HG02884 (cell line): ENCODE measurements around the gene CDH16.

ENCODE experiments used
- ATAC-seq: cut with Tn5 transposase; IDR thresholded peaks from one replicate; pipeline ENCODE4 v1.9.1; 2021; ENCODE audit warnings: mild to moderate bottlenecking, moderate library complexity; ENCODE audit not compliant: unreplicated experiment

Gene CDH16

GRCh38 chr16:66930189-66930588 is 11.5 kb upstream of the CDH16 start:
- no peak for ATAC-seq

- ATAC-seq, result no peak
Measured at GRCh38 chr16:66928702-66929388, 10.2 kb upstream of the CDH16 start.

DNA sequence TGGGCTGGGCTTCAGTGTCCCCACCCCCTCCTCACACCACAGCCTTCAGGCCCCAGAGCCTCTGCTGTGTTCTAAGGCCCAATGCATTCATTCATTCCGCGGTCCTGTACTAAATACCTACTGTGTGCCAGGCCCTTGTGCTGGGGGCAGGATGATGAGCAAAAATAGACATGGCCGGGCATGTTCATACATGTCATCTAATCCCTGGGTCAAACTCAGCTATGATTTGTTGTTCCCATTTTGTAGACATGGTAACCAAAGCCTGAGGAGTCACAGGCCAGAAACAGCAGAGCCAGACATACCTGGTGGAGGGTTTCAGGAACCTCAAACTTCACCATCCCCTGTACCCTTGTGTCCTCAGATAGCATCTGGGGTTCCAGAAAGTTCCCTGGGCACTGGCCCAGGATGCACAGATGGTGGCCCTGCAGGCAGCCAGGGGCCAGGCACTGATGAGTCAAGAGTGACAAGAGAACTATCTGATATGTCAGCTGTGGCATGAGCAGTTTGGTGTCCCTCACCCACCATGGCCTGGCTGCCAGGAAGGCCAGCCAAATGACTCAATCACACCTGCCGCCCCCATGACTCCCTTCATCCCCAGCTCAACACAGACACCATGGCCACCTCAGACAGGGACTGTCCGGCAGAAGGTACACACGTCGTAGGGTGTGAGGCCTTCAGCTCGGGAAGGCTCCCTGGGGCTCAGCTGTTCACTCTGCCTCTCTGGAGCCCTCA is 9.4 kb upstream of the CDH16 start:
- ATAC-seq, result no peak

DNA sequence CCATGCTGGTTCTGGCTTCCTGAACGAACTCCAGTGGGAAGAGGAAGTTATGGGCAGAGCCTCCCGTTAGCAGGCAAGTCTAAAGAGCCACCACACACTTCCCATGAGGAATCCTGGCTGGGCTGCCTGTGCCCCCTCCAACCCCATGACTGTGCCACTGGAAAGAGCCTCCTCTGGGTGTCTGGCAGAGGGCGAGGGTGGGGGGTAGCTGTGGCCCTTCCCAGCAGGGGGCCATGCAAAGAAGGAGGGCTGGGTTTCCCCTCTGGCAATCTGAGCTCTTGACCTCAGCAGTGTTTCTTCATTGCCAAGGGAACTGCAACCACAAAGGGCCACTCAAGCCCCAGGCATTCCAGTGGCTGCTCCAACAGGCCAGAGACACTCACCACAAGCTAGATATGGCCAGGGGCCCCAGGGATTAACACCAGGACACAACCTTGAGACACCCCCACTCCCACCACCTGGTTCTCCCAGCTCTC is 8.3 kb upstream of the CDH16 start:
- ATAC-seq, result no peak

- no peak for ATAC-seq
Measured at GRCh38 chr16:66926171-66926947, 7.7 kb upstream of the CDH16 start.

DNA sequence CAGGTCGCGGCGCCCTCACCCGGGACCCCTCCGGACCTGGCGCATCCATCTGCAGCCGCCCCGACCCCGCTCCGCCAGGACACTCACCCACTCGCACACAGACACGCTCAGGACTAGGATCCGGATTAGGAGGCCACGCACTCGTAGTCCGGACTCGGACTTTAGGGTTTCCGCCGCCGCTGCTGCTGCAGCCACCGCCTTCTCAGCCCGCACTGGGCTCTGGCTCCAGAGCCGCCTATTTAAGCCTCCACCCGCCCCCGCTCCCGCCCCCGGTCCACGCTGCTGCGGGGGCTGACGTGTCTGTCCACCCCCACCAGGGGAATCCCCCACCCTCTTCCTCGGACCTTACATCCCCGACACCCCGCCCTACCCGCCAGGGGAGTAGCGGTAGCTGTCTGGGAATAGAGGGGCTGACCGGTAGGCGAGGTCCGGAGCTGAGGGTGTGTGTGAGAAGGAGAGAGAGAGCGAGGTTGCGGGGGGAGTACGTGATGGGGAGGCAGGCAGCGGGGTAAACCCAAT is 6.7 kb upstream of the CDH16 start, which contains the start of gene RRAD:
TSS of gene RRAD (minus strand) at position 214 of the 519 bp plus-strand sequence. CDS start 356 bp downstream, outside the sequence.
- ATAC-seq, result no peak

GRCh38 chr16:66924527-66925321 is 6.0 kb upstream of the CDH16 start:
- ATAC-seq, result no peak

GRCh38 chr16:66923866-66924265 is 5.2 kb upstream of the CDH16 start:
- ATAC-seq, result no peak

DNA sequence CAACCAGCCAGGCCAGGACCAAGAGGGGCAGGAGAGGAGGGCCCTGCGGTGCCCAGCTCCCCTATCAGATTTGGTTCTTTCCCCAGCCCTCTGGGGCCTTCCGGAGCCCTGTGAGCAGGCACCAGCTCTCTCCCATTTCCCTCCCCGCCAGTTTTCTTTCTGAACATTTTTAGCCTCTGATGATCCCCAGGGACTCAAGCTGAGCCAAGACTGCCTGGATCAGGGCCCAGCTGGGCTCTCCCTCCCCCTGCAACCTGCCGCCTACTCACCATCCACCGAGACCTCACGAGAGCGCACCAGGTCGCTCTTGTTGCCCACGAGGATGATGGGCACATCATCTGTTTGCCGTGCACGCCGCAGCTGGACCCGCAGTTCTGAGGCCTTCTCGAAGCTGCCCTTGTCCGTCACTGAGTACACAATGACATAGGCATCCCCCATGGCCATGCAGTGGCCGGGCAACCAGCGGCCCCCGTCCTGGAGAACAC is 4.6 kb upstream of the CDH16 start:
- ATAC-seq, result no peak

GRCh38 chr16:66921729-66922450 is 3.2 kb upstream of the CDH16 start:
- no peak for ATAC-seq

DNA sequence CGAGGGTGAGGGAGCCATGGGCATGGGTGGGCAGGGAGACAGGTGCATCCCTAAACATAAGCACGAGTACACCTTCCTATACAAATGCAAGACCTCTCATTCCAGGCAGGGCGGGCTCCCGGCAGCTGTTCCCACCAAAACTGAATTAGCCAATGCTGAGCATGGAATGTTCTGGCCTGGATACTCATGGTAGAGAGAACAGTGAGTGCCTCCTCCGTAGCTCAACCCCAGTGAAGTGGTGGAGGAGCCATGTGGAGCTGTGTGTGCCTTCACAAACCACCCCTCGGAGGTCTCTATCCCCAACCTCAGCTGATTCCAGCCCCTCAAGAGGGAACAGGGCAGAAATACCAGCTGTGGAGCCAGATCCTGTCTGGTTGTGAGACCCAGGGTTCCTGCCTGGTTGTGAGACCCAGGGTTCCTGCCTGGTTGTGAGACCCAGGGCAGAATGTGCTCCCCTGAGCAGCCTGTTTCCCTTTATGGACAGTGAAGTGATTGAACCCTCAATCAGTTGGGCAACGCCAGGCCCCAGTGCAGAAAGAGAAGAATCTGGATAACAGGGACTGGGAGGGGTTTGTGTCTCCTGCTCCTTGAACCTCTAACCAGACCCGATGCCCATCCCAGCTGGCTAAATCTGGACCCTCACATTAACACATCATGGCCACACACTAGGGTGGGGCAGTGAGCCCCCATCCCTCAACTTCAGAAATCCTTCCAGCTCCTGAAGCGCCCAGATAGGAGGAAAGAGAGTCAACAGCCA is 2.4 kb upstream of the CDH16 start:
- ATAC-seq, result no peak

GRCh38 chr16:66920299-66920590 is 1.6 kb upstream of the CDH16 start:
- no peak for ATAC-seq

DNA sequence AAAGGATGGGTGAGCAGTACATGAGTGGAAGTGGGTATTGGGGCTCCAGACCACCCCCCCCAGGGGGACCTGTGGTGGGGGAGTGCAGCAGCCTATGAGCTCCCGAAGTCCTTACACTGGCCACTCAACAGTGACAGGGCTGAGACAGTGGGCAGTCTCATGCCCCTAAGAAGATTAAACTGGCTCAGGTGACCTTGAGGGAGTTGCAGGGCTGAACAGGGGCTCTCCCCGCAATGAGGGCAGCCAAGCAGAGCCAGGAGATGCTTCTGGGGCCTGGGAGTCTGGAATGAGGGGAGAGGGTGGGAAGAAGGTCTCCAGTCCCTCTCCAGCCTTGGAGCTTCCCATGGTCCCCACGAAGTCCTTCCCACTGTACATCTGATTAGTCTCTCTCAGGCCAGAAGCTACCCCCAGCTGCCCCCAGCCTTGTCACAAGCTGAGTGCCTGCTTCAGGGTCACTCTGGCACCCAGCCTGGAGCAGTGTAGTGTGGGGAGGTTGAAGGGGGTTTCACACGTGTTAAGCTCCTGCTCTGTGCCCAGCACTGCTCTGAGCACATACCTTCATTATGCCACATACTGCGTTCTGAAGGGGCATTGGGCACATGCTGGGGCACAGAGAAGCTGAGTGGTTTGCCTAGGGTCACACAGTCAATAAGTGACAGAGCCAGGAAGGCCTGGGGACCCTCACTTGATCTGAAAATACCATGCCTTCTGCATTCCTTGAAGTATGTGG is 1.0 kb upstream of the CDH16 start:
- no peak for ATAC-seq

GRCh38 chr16:66918355-66918754 is 330 bp downstream of the CDH16 start:
- no peak for ATAC-seq

DNA sequence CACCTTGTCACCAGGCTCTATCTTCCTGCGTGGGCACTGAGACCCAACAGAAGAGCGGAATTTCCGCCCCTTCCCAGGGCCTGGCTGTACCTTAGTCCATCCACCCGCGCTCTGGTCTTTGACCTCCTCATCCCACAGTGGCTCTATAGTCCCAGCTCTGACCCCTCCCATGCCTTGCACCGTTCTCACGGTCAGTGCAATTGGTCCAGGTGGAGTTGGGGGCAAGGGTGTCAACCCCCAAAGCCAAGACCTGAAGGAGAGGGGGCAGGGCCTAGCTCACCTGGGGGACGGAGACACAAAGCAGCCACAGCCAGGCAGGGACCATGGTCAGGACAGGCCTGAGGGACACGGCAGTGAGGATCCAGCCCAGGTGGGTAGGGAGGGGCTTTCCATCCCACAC is 944 bp downstream of the CDH16 start:
- no peak for ATAC-seq

- ATAC-seq, result no peak
Measured at GRCh38 chr16:66916518-66916917, 2.2 kb downstream of the CDH16 start.

DNA sequence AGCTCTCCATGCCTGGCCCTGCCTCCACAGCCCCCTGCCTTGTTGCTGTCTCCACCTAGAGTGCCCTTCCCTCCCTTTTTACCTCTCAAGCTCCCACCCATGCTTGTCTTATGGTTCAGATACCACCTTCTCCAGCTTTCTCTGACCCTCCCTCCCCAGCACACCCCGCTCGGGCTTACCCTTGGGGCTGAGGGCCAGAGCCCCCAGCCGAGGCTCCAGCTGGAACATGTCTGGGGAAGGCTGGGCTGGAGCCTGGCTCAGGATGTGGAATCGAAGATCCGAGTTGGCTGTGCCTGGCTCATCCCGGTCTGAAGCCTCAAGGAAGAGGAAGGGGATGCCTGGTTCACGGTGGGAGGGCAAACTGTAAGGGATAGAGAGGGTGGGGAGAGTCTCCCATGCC is 3.6 kb downstream of the CDH16 start:
- ATAC-seq, result no peak

GRCh38 chr16:66914541-66914940 is 4.1 kb downstream of the CDH16 start:
- no peak for ATAC-seq

GRCh38 chr16:66913711-66914110 is 5.0 kb downstream of the CDH16 start:
- no peak for ATAC-seq
